ENCODE measurements around the gene CD248.
A peak's percentile ranks its signal among the peaks of the same experiment; 100 is the strongest.

CD248 gene

GRCh38 chr11:66340596-66341501, 24.0 kb upstream of the CD248 start:
- FAIRE-seq, result no peak

- no peak for FAIRE-seq
These were observed 23.0 kb upstream of the CD248 start for GRCh38 chr11:66339686-66340483.

GRCh38 chr11:66339162-66339675, 22.4 kb upstream of the CD248 start:
- no peak for FAIRE-seq

- no peak for FAIRE-seq
These were observed 21.7 kb upstream of the CD248 start for GRCh38 chr11:66338276-66339161.

GRCh38 chr11:66337103-66337899, 20.5 kb upstream of the CD248 start:
- FAIRE-seq, result no peak

GRCh38 chr11:66336234-66337102, 19.6 kb upstream of the CD248 start, which contains the start of gene RIN1:
RIN1 (minus strand) TSS chr11:66336434; CDS start chr11:66336402, 32 bp downstream.
- peak; percentile 45 for FAIRE-seq

- FAIRE-seq, result no peak
These were observed 18.8 kb upstream of the CD248 start for GRCh38 chr11:66335531-66336233.

- no peak for FAIRE-seq
These were observed 18.0 kb upstream of the CD248 start for GRCh38 chr11:66334605-66335442.

- FAIRE-seq, result no peak
These were observed 17.2 kb upstream of the CD248 start for GRCh38 chr11:66333896-66334604.

GRCh38 chr11:66333220-66333877, 16.5 kb upstream of the CD248 start:
- FAIRE-seq, result no peak

- no peak for FAIRE-seq
These were observed 15.8 kb upstream of the CD248 start for GRCh38 chr11:66332371-66333219.

GRCh38 chr11:66331542-66332370, 14.9 kb upstream of the CD248 start:
- FAIRE-seq, result no peak

GRCh38 chr11:66330931-66331330, 14.1 kb upstream of the CD248 start:
- FAIRE-seq, result no peak

- no peak for FAIRE-seq
These were observed 12.4 kb upstream of the CD248 start for GRCh38 chr11:66329165-66329673.

- FAIRE-seq, result peak; percentile 71
These were observed 11.7 kb upstream of the CD248 start for GRCh38 chr11:66328302-66329144.

Data from islet of Langerhans (tissue), 1 donor.